HG02981 (cell line): Measurements from ENCODE around the gene TMCC1.

Experiments
- ATAC-seq: cut with Tn5 transposase; IDR thresholded peaks from one replicate; pipeline ENCODE4 v1.9.1; 2021; ENCODE audit warnings: mild to moderate bottlenecking, moderate library complexity; ENCODE audit not compliant: unreplicated experiment

TMCC1 gene

GRCh38 chr3:129626744-129627349 lies 266.7 kb downstream of the TMCC1 start:
- peak; percentile 92 for ATAC-seq

- ATAC-seq, result no peak
Observed at GRCh38 chr3:129625072-129625874, 268.2 kb downstream of the TMCC1 start.

GRCh38 chr3:129624347-129625071 lies 269.0 kb downstream of the TMCC1 start:
- no peak for ATAC-seq

GRCh38 chr3:129623447-129624118 lies 269.9 kb downstream of the TMCC1 start:
- ATAC-seq, result no peak

GRCh38 chr3:129622933-129623332 lies 270.6 kb downstream of the TMCC1 start:
- no peak for ATAC-seq

- no peak for ATAC-seq
Observed at GRCh38 chr3:129622226-129622874, 271.2 kb downstream of the TMCC1 start.

GRCh38 chr3:129621626-129622225 lies 271.8 kb downstream of the TMCC1 start:
- no peak for ATAC-seq

GRCh38 chr3:129620828-129621559 lies 272.5 kb downstream of the TMCC1 start:
- ATAC-seq, result no peak

- no peak for ATAC-seq
Observed at GRCh38 chr3:129619726-129620162, 273.8 kb downstream of the TMCC1 start.

- ATAC-seq, result no peak
Observed at GRCh38 chr3:129618901-129619671, 274.4 kb downstream of the TMCC1 start.

- ATAC-seq, result no peak
Observed at GRCh38 chr3:129618186-129618820, 275.2 kb downstream of the TMCC1 start.

- no peak for ATAC-seq
Observed at GRCh38 chr3:129617381-129618185, 275.9 kb downstream of the TMCC1 start.

GRCh38 chr3:129616713-129617112 lies 276.8 kb downstream of the TMCC1 start:
- no peak for ATAC-seq

- ATAC-seq, result no peak
Observed at GRCh38 chr3:129616291-129616690, 277.2 kb downstream of the TMCC1 start.

GRCh38 chr3:129615751-129616281 lies 277.7 kb downstream of the TMCC1 start:
- no peak for ATAC-seq

- ATAC-seq, result no peak
Observed at GRCh38 chr3:129614927-129615363, 278.6 kb downstream of the TMCC1 start.

GRCh38 chr3:129614435-129614834 lies 279.1 kb downstream of the TMCC1 start:
- no peak for ATAC-seq
